KG1 (cell line): ENCODE data around the gene SFN.
"Not testable (repeated sequence)": the region's sequence is repeated elsewhere in the genome, so short reads cannot be mapped to it uniquely, and the experiment has no call there.

Experiments used
- DNase-seq: peaks from one replicate; lab custom pipeline; 2025; lab: John Stamatoyannopoulos, UW

Gene SFN

GRCh38 chr1:26862781-26863684, at the start of gene SFN:
SFN (plus strand) TSS chr1:26863149; CDS start chr1:26863213, 64 bp downstream.
- DNase-seq: no peak

- DNase-seq: no peak
Observed at GRCh38 chr1:26814377-26814776, 48.6 kb upstream of the SFN start.

GRCh38 chr1:26814893-26815292, 48.1 kb upstream of the SFN start:
- DNase-seq: no peak

- peak; percentile 38 for DNase-seq
Observed at GRCh38 chr1:26820784-26821269, 42.1 kb upstream of the SFN start.

GRCh38 chr1:26822737-26823395, 40.1 kb upstream of the SFN start:
- DNase-seq: no peak

GRCh38 chr1:26824731-26825130, 38.2 kb upstream of the SFN start:
- no peak for DNase-seq

GRCh38 chr1:26826261-26827105, 36.5 kb upstream of the SFN start, which contains the start of gene ZDHHC18:
ZDHHC18 (plus strand) TSS chr1:26826688; CDS start chr1:26826805, 117 bp downstream.
- DNase-seq: peak; percentile 25

- DNase-seq: no peak
Observed at GRCh38 chr1:26827106-26827604, 35.8 kb upstream of the SFN start.

GRCh38 chr1:26827663-26828062, 35.3 kb upstream of the SFN start:
- no peak for DNase-seq

- DNase-seq: no peak
Observed at GRCh38 chr1:26828411-26828991, 34.4 kb upstream of the SFN start.

- no peak for DNase-seq
Observed at GRCh38 chr1:26829184-26829911, 33.6 kb upstream of the SFN start.

GRCh38 chr1:26831059-26831458, 31.9 kb upstream of the SFN start:
- DNase-seq: no peak

- DNase-seq: no peak
Observed at GRCh38 chr1:26831546-26832248, 31.3 kb upstream of the SFN start.

- DNase-seq: no peak
Observed at GRCh38 chr1:26832249-26832960, 30.5 kb upstream of the SFN start.

- DNase-seq: peak; percentile 85
Observed at GRCh38 chr1:26833432-26834405, 29.2 kb upstream of the SFN start.

GRCh38 chr1:26837665-26838064, 25.3 kb upstream of the SFN start:
- not testable (repeated sequence) for DNase-seq

- DNase-seq: no peak
Observed at GRCh38 chr1:26838474-26839338, 24.2 kb upstream of the SFN start.
